Activated naive CD8-positive, alpha-beta T cell treated with anti-CD3 and anti-CD28 coated beads, Interleukin-2, amount 50 U/mL, for 16 hours (primary cell): Measurements from ENCODE around the gene NCAPD3.
"Not testable (repeated sequence)": the region's sequence is repeated elsewhere in the genome, so short reads cannot be mapped to it uniquely, and the experiment has no call there.

ENCODE experiments used
- DNase-seq: peaks from one replicate; pipeline ENCODE4 v3.0.0-alpha.2; 2020; ENCODE audit warnings: low read depth, low spot score

NCAPD3 gene

GRCh38 chr11:134224710-134225664 lies 1.2 kb upstream of the NCAPD3 start:
- peak; percentile 8 for DNase-seq

GRCh38 chr11:134223121-134223520 lies 646 bp downstream of the NCAPD3 start:
- no peak for DNase-seq

GRCh38 chr11:134216816-134217215 lies 7.0 kb downstream of the NCAPD3 start:
- no peak for DNase-seq

GRCh38 chr11:134215836-134216235 lies 7.9 kb downstream of the NCAPD3 start:
- no peak for DNase-seq

- peak; percentile 29 for DNase-seq
These were observed 16.1 kb downstream of the NCAPD3 start for GRCh38 chr11:134207538-134208239.

- no peak for DNase-seq
These were observed 17.6 kb downstream of the NCAPD3 start for GRCh38 chr11:134206185-134206584.

- DNase-seq = no peak
These were observed 18.0 kb downstream of the NCAPD3 start for GRCh38 chr11:134205729-134206128.

- no peak for DNase-seq
These were observed 21.1 kb downstream of the NCAPD3 start for GRCh38 chr11:134202661-134203060.

- no peak for DNase-seq
These were observed 23.1 kb downstream of the NCAPD3 start for GRCh38 chr11:134200688-134201087.

- no peak for DNase-seq
These were observed 24.2 kb downstream of the NCAPD3 start for GRCh38 chr11:134199531-134199930.

GRCh38 chr11:134196756-134197155 lies 27.0 kb downstream of the NCAPD3 start:
- DNase-seq = no peak

GRCh38 chr11:134188092-134188491 lies 35.7 kb downstream of the NCAPD3 start:
- not testable (repeated sequence) for DNase-seq

- no peak for DNase-seq
These were observed 42.1 kb downstream of the NCAPD3 start for GRCh38 chr11:134181707-134182106.

- DNase-seq = no peak
These were observed 45.6 kb downstream of the NCAPD3 start for GRCh38 chr11:134178032-134178674.

- DNase-seq = no peak
These were observed 47.5 kb downstream of the NCAPD3 start for GRCh38 chr11:134176284-134176683.

- DNase-seq = no peak
These were observed 50.5 kb downstream of the NCAPD3 start for GRCh38 chr11:134173296-134173695.

- no peak for DNase-seq
These were observed 51.8 kb downstream of the NCAPD3 start for GRCh38 chr11:134171951-134172350.

- DNase-seq = no peak
These were observed 52.9 kb downstream of the NCAPD3 start for GRCh38 chr11:134170919-134171281.

- no peak for DNase-seq
These were observed 53.4 kb downstream of the NCAPD3 start for GRCh38 chr11:134170177-134170918.

GRCh38 chr11:134164490-134165370 lies 59.0 kb downstream of the NCAPD3 start:
- DNase-seq = no peak

GRCh38 chr11:134159652-134160051 lies 64.1 kb downstream of the NCAPD3 start:
- no peak for DNase-seq
